DMS53 (cell line): ENCODE results near the gene MAP6.
"Not testable (repeated sequence)": the region's sequence is repeated elsewhere in the genome, so short reads cannot be mapped to it uniquely, and the experiment has no call there.

Experiments
- DNase-seq: peaks from one replicate; lab custom pipeline; 2025; lab: John Stamatoyannopoulos, UW

Gene MAP6

DNA sequence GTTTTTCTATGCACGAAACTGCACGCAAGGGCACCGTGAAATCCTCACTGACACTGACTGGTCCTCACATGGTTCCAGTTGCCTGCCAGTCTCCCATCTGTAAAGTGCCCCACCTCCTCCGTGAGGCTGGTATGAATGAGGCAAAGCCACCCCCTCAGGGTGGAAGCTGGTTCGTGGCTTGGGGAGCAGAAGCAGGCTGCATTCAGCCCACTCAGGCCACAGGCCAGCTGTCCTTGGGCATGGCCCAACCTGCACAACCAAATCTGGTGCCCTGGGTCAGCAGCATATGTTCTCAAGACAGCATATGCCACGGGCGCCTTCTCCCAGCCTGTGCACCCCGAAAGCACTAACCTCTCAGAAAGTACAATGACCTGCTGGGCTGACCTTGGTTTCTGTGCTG is 77.5 kb downstream of the MAP6 start:
- no peak for DNase-seq

DNA sequence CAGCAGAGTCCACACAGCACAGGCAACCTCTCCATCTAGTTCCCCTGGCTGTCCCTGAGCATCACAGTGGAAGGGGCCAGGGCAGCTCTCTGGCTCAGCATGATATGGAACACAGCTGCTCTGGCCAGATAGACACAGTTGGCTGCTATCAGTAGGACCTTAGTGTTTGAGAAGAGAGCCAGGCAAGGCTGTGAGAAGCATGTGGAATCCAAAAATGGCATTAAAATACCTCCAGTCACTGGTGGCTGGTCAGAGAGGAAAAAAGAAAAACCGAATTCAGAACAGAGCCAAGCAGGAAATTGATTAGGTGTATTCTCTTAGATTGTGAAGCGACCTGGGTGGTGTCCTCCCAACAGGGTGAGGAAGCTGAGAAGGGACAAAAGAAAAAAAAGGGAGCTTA is 78.9 kb downstream of the MAP6 start:
- DNase-seq, result peak; percentile 72

DNA sequence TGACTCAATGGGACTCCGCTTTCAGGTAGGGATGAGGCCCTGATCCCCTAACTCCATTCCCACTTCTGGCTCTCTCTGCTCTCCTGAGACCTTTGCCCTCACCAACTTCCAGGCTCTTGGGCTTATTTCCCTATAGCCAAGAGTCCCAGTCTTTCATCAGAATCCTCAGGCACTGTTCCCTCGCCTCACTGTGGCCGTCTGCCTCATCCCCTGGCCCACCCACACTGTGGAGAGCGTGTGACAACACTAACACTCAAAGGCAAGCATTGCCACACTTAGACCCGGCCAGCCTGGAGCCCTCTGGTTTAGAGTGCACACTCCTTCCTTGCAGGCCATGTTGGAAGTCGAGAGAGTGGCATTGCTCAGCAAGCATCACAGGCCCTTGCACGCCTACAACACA is 79.8 kb downstream of the MAP6 start:
- no peak for DNase-seq

DNA sequence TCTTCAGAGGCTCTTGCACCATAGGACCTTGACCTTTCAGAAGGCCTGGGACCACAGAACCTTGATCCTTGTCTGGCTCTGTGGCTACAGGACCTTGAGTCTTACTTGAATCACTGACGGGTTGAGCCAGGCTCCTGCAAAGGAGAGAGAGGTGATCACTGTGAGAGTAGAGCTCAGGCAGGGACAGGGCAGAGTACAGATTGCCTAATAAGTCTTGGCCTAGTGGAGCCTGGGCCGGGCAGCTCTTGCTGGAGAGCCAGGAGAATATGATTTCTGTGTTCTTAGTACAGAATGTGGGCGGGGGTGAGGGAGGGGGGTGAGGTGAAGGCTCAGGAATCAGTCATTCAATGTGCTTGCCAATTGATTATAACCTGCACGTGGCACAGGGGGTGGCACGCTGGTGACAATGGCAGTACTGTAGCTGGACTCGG is 80.8 kb downstream of the MAP6 start:
- DNase-seq, result no peak

DNA sequence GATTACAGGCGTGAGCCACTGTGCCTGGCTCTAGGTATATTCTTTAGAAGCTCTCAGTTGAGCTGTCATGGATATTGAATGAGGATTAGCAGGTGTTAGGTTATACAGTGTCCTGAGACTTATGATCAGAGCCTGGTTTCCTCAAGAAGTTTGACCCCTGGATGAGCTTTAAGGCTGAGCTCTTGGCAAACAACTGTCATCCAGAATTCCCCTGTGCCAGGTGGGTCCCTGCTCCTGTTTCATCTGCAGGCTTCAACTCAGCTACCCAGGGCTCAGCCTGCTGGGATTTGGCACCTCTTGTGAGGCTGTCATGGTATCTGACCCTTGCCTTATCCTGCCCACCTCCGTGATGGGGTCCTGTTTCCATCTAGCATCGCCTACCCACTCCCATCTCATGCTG is 82.4 kb downstream of the MAP6 start:
- DNase-seq, result no peak

DNA sequence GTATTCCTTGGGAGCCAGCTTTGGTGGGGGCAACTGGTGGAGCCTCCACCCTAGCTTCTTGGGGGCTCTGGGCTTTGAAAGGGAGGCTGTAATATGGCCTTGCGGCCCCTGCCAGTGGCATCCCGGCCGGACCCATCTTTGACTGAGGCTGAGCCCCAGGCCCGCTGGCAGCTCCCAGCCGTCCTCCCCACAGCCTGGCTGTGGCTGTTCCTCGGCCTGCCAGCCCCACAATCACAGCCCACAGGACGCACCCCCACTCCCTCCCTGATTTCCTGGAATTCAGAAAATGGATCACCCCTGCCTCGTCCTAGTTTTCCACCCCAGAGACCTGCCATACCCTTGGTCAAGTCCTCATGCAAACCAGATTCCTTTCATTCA is 83.6 kb downstream of the MAP6 start:
- no peak for DNase-seq

DNA sequence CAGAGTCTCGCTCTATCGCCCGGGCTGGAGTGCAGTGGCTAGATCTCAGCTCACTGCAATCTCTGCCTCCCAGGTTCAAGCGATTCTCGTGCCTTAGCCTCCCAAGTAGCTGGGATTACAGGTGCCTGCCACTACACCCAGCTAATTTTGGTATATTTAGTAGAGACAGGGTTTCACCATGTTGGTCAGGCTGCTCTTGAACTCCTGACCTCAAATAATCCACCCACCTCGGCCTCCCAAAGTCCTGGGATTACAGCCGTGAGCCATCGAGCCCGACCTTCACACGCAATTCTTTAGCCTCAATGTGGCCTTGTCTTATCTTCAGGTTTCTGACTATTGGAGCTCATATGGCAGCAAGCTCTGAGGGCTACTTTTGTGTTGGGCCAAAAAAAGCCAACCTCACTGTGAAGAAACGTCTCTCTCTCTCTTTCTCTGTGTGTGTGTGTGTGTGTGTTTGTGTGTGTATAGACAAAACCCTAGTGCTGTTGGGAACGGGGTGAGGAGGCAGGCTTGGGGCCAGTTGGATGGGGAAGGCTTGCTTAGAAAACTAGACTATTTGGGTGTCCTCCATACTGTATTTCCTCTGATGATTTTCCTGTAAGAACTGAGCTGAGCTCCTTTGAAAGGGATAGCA is 84.1 kb downstream of the MAP6 start:
- DNase-seq, result not testable (repeated sequence)

DNA sequence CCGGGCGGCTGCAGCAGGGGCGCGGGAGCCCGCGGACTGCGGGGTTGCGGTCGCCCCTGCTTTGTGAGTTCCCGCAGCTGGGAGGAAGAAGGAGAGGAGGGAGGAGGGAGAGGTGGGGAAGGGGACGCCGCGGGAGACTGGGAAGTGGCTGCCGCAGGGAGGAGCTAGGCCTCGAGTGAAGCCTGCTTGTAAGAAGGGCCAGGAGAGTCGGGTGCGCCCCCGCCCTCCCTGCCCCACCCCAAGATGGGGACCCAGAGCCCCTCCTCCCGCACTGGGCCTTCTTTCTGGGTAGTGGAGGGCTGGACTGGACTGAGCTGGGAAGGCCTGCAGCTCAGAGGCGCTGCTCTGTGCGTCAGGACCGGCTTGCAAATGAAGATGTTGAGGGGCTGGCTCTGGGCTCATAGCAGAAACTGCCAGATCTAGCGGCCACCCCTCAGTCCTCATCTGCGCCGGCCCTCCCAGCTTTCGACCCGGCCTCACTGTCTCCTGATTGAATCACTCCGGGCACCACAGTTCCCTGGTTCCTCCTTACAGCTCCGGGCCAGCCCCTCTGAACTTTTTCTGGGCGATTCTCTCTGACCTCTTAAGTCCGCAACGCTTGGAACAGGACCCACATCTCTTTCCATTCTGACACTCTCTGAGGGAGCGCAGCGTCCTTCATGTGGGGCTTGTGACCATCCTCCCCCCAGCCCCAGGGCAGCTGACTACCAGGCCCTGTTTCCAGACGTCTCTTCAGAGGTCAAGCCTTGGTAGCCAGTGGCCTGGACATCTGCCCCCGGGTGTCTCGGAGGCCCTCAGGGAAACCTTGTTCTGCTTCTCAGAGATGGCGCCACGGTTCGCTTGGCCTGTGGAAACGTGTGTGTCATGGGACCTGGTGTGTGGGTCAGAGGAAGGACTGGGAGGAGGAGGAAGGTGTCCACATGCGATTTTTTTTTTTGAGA is 84.8 kb downstream of the MAP6 start:
- DNase-seq, result peak; percentile 82

DNA sequence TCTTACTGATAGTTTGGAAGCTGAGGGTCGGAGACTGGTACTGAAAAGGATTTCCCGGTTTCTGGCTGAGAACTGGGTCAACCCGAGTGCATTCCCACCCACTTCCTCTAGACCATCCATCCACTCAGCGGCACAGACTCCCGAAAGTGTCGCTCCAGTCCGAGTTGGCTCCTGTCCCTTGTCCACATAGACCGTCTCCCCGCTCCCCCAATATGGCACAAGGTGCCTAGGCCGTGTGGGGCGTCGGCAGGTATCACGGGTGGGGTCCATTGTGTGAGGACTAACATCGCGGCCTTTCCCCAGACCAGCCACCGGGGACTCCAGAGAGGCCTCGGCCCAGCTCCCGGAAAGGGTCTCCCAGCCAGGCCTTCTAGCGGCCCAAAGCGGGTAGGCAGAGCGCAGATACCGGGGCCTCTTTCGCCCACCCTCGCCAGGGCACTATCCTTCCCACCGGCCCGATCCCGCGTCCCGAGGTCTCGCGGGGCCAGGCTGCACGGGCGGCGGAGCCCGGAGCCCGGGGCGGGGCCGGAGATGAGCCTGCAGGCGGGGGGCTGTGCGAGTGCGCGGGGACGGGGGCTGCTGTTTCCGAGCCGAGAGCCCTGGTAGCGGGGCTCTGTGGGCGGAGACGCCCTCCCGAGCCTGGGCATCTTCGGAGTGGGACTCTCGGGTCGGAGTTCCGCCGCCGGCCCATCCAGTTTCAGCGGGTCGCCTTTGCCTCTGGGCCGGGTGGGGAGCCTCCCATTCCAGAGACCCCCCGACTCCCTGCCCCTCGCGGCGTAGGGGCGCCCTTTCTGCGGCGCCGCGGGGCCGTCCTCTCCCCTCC is 85.7 kb downstream of the MAP6 start:
- DNase-seq, result peak; percentile 96

DNA sequence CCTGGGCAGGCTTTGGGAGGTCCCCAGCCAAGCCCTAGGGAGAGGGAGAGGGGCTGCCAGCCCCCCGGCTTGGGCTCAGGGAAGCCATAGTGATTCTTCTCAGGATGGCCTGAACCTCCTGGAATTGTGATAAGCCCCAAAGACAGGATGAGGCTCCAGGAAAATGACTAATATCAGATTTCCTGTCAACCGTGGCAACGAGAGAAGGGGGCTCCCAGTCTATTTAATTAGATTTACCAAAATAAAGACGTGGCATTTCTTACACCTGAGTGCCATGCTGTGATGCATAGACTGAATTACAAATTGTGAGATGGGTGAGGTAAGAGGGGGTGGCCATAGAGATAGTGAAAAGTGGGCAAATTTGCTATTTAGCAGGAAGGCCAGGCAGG is 86.3 kb downstream of the MAP6 start:
- DNase-seq, result no peak

DNA sequence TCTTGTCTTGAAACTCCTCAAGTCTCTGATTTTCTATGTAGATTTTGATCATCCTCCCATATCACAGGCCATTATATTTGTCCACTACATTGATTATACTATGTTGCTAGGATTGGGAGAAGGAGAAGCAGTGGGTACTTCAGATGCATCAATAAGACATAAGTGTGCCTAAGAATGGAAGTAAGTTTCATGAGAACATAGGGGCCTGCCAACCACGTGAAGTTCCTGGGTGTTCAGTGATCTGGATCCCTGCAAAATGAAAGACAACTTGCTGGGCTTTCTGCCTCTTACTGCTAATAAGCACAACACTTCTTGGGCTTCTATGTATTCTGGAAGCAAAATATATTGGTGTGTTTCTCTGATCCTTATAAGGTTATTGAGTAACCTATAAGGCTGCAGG is 89.0 kb downstream of the MAP6 start:
- no peak for DNase-seq

DNA sequence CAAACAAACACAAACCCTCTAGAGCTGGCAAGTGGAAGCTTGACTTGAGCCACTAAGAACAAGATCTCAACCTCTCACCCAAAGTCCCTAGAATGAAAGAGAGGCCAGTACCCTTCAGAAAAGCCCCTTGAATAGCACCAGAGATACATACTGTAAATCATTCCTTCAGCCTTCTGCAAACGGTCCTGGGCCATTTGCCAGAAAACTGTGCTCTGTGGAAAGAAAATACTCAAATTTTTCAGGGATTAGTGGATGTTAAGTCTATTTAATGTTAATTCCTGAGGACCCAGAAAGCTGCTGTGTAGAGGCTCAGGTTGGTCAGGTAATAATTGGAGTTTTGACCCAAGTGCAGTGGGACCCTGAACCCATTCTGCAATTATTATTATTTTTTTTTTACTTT is 89.9 kb downstream of the MAP6 start:
- no peak for DNase-seq

DNA sequence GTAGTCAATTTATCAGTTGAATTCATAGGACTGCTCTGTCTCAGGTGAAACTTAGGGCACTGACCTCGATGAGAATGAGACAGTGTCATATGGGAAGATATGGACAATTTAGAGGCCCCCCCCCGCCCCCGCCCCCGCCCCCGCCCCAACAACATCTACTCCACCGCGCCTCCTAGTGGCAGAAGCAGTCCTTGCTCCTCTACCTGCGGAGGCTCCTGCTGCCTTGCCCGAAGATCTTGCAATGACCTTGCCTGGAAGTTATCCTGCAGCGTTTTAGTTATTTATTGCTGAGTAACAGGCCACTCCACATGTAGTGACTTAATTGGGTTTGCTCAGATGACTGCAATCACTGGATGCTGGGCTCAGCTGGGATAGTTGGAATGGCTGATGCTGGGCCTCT is 91.6 kb downstream of the MAP6 start:
- peak; percentile 79 for DNase-seq

DNA sequence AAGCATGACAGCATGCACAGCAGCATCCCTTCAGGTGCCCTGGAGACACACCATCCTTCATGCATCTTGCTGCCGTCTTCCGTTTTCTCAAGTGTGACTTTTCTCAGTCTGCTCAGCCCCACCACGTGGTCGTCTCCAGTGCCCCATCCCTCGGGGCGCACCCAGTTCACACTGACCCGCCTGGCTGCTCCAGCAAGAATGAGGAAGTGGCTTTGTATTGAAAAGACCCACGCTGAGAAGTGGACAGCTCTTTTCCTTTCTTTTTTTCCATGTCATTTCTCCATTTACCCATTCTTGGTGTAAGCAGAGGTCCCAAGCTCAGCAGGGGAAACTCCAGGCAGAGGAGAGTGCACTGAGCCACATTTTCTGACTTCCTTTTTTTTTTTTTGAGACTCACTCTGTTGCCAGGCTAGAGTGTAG is 92.3 kb downstream of the MAP6 start:
- DNase-seq, result no peak

DNA sequence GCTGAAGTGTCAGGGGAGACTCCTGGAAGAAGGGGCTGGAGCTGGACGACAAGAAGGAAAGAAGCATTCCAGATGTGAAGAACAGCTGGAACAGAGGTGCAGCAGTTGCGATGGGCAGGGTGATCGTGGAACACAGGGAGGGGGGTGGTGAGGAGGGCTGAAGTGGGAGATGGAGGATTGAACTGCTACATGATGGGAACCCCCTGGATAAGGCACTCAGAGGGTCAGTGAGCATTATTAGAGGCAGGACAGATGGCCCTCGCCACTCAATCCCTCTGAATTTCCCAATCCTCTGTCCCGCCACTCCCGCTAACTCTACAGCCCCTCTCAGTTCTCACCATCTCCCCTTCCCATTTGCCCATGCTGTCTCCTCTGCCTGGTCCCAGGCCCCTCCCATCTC is 92.8 kb downstream of the MAP6 start:
- DNase-seq, result no peak

DNA sequence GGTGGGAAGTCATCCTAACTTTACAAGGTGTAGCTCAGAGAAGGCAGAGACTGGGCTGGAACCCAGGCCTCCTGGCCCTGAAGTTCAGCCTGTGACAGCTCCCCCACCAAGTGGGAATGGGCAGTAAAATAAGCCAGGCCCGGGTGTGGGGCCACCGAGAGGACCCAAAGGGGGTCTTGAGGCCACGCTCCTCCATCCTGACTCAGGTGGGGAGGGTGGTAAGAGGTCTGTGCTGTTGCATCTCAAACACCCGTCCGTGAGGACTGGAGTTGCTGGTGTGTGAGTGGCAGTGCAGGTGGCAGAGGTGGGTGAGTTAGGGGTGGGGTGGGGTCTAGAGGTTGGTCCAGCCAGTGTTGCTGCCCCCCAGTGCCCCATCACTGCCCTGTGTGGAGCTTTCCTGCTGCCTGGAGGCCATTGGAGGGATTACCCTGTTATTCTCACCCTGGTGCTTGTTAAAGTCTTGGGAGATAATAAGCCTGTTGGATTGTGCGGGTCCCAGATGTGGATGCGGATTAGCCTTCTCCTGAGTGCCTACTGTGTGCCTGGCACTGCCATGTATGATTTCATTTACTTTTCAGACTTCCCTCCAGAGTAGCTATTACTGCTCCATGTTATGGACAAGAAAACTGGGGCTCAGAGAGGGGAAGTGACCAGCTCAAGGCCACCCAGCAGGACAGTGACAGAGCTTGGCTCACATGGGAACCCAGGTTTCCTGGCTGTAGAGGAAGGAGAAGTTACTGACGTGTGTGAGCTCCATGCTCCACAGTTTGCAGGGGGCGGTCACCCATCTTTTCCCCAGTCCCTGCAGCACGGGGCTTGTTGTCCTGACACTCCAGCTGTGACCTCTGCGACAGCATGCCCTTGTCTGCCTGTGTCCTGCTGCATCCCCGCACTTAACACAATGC is 93.9 kb downstream of the MAP6 start:
- no peak for DNase-seq

DNA sequence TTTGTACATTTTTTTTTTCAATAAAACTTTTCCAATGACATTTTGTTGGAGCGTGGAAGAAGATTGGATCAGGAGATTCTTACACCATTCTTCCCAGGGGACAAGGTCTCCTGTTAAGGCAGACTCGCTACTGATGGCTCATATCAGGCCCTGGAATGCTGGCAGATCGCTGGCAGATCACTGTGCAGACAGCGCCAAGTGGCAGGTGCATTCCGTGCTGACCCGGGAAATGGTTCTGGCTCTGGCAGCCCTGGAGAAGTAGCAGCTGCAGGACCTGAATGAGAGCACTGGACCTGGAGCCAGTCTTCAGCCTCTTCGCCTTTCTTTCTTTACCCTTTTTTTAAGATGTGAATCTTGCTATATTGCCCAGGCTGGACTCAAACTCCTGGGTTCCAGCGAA is 96.1 kb downstream of the MAP6 start:
- no peak for DNase-seq

DNA sequence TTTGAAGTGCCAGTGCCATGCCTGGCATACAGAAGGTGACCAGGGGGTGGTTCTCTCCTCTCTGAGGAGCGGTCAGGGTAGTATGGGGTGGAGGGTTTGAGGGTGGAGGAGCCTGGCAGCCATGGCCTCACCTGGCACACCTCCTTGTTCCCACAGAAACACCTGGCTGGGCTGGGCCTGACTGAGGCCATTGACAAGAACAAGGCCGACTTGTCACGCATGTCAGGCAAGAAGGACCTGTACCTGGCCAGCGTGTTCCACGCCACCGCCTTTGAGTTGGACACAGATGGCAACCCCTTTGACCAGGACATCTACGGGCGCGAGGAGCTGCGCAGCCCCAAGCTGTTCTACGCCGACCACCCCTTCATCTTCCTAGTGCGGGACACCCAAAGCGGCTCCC is 97.2 kb downstream of the MAP6 start:
- no peak for DNase-seq

DNA sequence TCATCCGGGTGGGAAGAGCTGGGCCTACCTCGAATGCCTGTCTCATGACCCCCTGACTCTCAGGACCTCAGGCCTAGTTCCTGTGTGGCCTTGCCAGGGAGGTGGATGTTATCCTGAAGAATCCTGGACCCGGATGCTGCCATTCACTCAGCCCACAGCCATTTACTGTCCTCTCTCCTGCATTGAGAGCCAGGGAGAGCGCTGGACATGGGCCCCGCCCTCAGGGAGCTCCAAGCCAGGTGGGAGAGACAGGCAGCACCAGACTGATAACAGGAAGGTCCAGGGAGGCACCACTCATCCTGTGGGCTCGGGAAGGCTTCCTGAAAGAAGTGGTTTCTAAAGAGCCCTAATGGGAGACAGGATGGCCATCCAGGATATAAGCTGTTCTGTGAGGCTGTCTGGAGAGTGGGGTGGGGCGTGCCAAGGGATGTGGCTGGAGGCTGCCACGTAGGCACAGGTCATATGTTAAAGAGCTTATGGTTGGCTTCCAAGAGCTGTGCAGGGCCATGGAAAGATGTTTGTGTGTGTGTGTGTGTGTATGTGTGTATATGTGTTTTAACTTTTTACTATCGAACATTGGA is 98.2 kb downstream of the MAP6 start:
- DNase-seq, result no peak

DNA sequence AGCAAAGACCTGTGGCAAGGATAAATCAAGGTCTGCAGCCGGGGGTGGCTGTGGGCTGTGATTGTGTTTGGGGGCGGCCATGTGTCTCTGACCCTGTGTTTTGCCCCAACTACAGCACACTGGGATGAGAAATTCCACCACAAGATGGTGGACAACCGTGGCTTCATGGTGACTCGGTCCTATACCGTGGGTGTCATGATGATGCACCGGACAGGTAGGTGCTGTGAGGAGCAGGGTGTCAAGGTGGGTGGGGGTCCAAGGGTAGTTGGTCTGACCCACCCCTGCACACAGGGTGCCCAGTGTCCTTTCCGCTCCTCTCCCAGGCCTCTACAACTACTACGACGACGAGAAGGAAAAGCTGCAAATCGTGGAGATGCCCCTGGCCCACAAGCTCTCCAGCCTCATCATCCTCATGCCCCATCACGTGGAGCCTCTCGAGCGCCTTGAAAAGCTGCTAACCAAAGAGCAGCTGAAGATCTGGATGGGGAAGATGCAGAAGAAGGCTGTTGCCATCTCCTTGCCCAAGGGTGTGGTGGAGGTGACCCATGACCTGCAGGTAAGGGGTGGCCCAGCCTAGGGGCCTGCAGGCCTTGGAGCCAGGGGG is 100.1 kb downstream of the MAP6 start:
- DNase-seq, result no peak

DNA sequence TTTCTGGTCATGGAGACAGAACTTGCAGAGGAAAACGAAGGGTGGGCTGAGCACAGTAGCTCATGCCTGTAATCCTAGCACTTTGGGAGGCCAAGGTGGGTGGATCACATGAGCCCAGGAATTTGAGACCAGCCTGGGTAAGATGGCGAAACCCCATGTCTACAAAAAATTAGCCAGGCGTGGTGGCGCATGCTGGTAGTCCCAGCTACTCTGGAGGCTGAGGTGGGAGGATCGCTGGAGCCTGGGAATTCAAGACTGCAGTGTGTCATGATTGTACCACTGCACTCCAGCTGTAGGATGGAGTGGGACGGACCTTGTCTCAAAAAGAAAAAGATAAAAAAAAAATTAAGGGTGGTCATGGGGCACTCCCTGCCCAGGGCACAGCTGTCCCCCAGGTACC is 100.9 kb downstream of the MAP6 start:
- DNase-seq, result no peak
